ENCODE measurements around the gene SOWAHA.
A peak's percentile ranks its signal among the peaks of the same experiment; 100 is the strongest.
"Not testable (repeated sequence)": the region's sequence is repeated elsewhere in the genome, so short reads cannot be mapped to it uniquely, and the experiment has no call there.

The SOWAHA gene

DNA sequence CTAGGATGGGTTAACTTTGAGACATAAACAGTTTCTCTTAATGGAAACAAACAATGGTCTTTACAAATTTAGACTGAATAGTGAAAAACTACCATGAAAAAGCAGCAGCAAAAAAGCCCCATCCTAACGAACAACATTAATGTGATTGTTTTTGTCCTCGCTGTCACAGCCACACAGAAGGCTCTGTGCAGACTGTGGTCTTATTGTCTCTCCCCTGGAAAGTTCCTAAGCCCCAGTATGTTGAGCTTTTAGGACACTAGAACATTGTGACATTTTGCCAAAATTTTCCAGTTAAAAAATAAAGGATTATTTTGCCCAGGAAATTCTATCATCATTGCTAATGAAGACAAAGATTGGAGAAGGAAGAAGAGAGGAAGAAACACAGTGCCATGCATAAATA is 12.6 kb upstream of the SOWAHA start:
- Histone ChIP-seq H3K27me3 (ENCODE audit: control insufficient read depth, insufficient read depth, low read length) (no peaks in the 10 kb centered on the region), H3K4me3 (ENCODE audit: low read length) (no peak overlapping the region), H3K9ac (ENCODE audit: low read length) (no peak overlapping the region), H3K4me1 (ENCODE audit: control insufficient read depth, insufficient read depth, low read length) (no peaks in the 10 kb centered on the region), H3K9me3 (ENCODE audit: control insufficient read depth, low read length) (no peaks in the 10 kb centered on the region), H3K36me3 (ENCODE audit: control insufficient read depth, insufficient read depth, low read length) (no peaks in the 10 kb centered on the region)

DNA sequence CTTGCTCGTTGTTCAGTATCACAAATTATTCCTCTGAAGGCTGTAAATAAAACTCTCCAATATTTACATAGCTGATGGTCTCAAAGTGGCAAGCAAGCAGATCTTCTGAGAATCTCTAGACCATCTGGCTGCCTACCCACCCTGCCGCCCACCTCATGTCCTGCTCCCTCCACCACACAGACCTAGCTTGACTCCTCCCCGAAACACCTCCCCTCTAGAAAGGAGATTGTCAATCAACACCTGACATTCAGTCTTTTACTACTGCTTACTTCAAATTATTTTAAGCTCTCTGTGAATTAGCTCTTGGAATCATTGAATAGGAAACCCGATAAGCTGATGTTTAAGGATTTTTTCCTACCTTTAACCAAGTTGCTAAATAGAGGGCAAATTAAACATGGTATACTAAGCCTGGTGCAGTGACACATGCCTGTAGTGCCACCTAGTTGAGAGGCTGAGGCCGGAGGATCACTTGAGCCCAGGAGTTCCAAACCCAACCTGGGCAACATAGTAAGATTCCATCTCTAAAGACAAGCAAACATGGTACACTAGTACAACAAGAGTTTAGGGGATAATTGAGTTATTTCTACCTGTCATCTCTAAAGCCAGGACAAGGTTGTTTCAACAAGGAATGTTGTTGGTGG is 10.9 kb upstream of the SOWAHA start:
- Histone ChIP-seq H3K9me3 (ENCODE audit: control insufficient read depth, low read length) (no peaks in the 10 kb centered on the region), H3K4me1 (ENCODE audit: control insufficient read depth, insufficient read depth, low read length) (peaks cover 4% of the 10 kb centered on the region), H3K4me3 (ENCODE audit: low read length) (no peak overlapping the region), H3K36me3 (ENCODE audit: control insufficient read depth, insufficient read depth, low read length) (no peaks in the 10 kb centered on the region), H3K9ac (ENCODE audit: low read length) (no peak overlapping the region), H3K27me3 (ENCODE audit: control insufficient read depth, insufficient read depth, low read length) (no peaks in the 10 kb centered on the region)

GRCh38 chr5:132802685-132803066 is 10.4 kb upstream of the SOWAHA start:
- not testable (repeated sequence) for H3K4me1 ChIP-seq (ENCODE audit: control insufficient read depth, insufficient read depth, low read length); H3K27me3 ChIP-seq (ENCODE audit: control insufficient read depth, insufficient read depth, low read length); H3K9ac ChIP-seq (ENCODE audit: low read length); H3K9me3 ChIP-seq (ENCODE audit: control insufficient read depth, low read length); H3K4me3 ChIP-seq (ENCODE audit: low read length); H3K36me3 ChIP-seq (ENCODE audit: control insufficient read depth, insufficient read depth, low read length)

GRCh38 chr5:132804219-132804618 is 8.9 kb upstream of the SOWAHA start:
- not testable (repeated sequence) for H3K36me3 ChIP-seq (ENCODE audit: control insufficient read depth, insufficient read depth, low read length); H3K4me3 ChIP-seq (ENCODE audit: low read length); H3K9ac ChIP-seq (ENCODE audit: low read length); H3K27me3 ChIP-seq (ENCODE audit: control insufficient read depth, insufficient read depth, low read length); H3K9me3 ChIP-seq (ENCODE audit: control insufficient read depth, low read length)
- peaks cover 19% of the 10 kb centered on the region for H3K4me1 ChIP-seq (ENCODE audit: control insufficient read depth, insufficient read depth, low read length)

GRCh38 chr5:132805872-132806271 is 7.2 kb upstream of the SOWAHA start:
- H3K36me3 ChIP-seq (ENCODE audit: control insufficient read depth, insufficient read depth, low read length); H3K27me3 ChIP-seq (ENCODE audit: control insufficient read depth, insufficient read depth, low read length); H3K9ac ChIP-seq (ENCODE audit: low read length); H3K4me3 ChIP-seq (ENCODE audit: low read length); H3K9me3 ChIP-seq (ENCODE audit: control insufficient read depth, low read length): not testable (repeated sequence)
- H3K4me1 ChIP-seq (ENCODE audit: control insufficient read depth, insufficient read depth, low read length): peaks cover 19% of the 10 kb centered on the region

GRCh38 chr5:132806804-132807162 is 6.3 kb upstream of the SOWAHA start:
- Histone ChIP-seq H3K4me1 (ENCODE audit: control insufficient read depth, insufficient read depth, low read length) (peaks cover 19% of the 10 kb centered on the region), H3K9ac (ENCODE audit: low read length) (peak overlapping the region; percentile 8), H3K4me3 (ENCODE audit: low read length) (peak overlapping the region; percentile 1)
- not testable (repeated sequence) for H3K27me3 ChIP-seq (ENCODE audit: control insufficient read depth, insufficient read depth, low read length); H3K9me3 ChIP-seq (ENCODE audit: control insufficient read depth, low read length); H3K36me3 ChIP-seq (ENCODE audit: control insufficient read depth, insufficient read depth, low read length)

DNA sequence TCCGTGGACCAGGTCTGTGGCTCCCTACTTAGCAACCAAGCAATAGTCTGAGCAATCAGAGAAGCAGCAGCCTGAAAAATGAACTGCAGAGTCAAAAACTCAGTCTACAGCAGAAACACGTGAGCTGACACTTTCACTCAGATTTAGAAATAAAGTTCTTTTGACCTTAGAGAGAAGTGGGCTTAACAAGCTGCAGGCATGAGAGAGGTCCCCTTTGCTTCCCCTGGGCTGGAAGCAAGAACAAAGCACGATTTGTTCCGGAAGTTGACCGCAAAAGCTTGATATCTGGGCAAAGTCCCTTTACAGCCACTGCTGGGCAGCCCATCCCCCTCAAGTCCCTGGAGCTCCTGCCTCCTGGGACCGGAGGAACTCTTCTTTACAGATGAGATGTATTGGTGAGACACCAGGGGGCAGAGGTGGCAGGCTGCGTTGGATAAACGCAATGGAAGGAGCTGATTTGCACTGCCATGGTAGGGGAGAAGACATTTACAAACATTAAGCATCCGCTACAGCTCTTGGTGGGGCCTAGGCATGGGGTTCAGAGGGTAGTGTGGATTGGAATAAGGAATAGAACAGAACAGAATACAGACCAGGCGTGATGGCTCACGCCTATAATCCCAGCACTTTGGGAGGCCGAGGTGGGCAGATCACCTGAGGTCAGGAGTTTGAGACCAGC is 5.8 kb upstream of the SOWAHA start:
- peak overlapping the region; percentile 1 for H3K4me3 ChIP-seq (ENCODE audit: low read length)
- H3K27me3 ChIP-seq (ENCODE audit: control insufficient read depth, insufficient read depth, low read length): no peaks in the 10 kb centered on the region

GRCh38 chr5:132808448-132808847 is 4.7 kb upstream of the SOWAHA start:
- no peaks in the 10 kb centered on the region for H3K36me3 ChIP-seq (ENCODE audit: control insufficient read depth, insufficient read depth, low read length)
- H3K9me3 ChIP-seq (ENCODE audit: control insufficient read depth, low read length): no peaks in the 10 kb centered on the region
- no peaks in the 10 kb centered on the region for H3K27me3 ChIP-seq (ENCODE audit: control insufficient read depth, insufficient read depth, low read length)

More for the DNA sequence above, 5.8 kb upstream of the SOWAHA start:
- H3K9ac ChIP-seq (ENCODE audit: low read length): peak overlapping the region; percentile 8
- H3K36me3 ChIP-seq (ENCODE audit: control insufficient read depth, insufficient read depth, low read length): no peaks in the 10 kb centered on the region
- no peaks in the 10 kb centered on the region for H3K9me3 ChIP-seq (ENCODE audit: control insufficient read depth, low read length)
- H3K4me1 ChIP-seq (ENCODE audit: control insufficient read depth, insufficient read depth, low read length): peaks cover 19% of the 10 kb centered on the region

DNA sequence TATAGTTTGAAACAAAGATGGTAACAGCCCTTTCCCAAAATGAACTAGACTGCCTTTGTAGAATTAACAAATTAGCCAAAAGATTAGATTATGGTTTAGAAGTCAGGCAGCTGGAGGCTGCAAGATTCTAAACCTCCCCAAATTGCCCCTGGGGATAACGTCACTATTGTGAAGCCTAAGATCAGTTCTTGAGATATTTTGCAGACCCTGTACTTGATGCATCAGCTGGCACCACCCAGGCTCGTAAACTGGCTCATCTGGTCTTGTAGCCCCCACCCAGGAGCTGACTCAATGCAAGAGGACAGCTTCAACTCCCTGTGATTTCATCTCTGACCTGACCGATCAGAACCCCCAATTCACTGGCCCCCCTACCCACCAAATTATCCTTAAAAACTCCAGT is 4.2 kb upstream of the SOWAHA start:
- no peak overlapping the region for H3K4me3 ChIP-seq (ENCODE audit: low read length)
- H3K9me3 ChIP-seq (ENCODE audit: control insufficient read depth, low read length): no peaks in the 10 kb centered on the region
- peaks cover 3% of the 10 kb centered on the region for H3K27me3 ChIP-seq (ENCODE audit: control insufficient read depth, insufficient read depth, low read length)
- H3K36me3 ChIP-seq (ENCODE audit: control insufficient read depth, insufficient read depth, low read length): no peaks in the 10 kb centered on the region
- H3K4me1 ChIP-seq (ENCODE audit: control insufficient read depth, insufficient read depth, low read length): peaks cover 19% of the 10 kb centered on the region
- H3K9ac ChIP-seq (ENCODE audit: low read length): no peak overlapping the region

More at GRCh38 chr5:132808448-132808847, 4.7 kb upstream of the SOWAHA start:
- H3K9ac ChIP-seq (ENCODE audit: low read length): no peak overlapping the region
- H3K4me3 ChIP-seq (ENCODE audit: low read length): no peak overlapping the region
- H3K4me1 ChIP-seq (ENCODE audit: control insufficient read depth, insufficient read depth, low read length): peaks cover 19% of the 10 kb centered on the region

- Histone ChIP-seq H3K9ac (ENCODE audit: low read length) (no peak overlapping the region), H3K36me3 (ENCODE audit: control insufficient read depth, insufficient read depth, low read length) (no peaks in the 10 kb centered on the region), H3K27me3 (ENCODE audit: control insufficient read depth, insufficient read depth, low read length) (peaks cover 6% of the 10 kb centered on the region), H3K9me3 (ENCODE audit: control insufficient read depth, low read length) (no peaks in the 10 kb centered on the region), H3K4me3 (ENCODE audit: low read length) (no peak overlapping the region), H3K4me1 (ENCODE audit: control insufficient read depth, insufficient read depth, low read length) (peaks cover 19% of the 10 kb centered on the region)
These were observed 2.5 kb upstream of the SOWAHA start for GRCh38 chr5:132810605-132811004.

DNA sequence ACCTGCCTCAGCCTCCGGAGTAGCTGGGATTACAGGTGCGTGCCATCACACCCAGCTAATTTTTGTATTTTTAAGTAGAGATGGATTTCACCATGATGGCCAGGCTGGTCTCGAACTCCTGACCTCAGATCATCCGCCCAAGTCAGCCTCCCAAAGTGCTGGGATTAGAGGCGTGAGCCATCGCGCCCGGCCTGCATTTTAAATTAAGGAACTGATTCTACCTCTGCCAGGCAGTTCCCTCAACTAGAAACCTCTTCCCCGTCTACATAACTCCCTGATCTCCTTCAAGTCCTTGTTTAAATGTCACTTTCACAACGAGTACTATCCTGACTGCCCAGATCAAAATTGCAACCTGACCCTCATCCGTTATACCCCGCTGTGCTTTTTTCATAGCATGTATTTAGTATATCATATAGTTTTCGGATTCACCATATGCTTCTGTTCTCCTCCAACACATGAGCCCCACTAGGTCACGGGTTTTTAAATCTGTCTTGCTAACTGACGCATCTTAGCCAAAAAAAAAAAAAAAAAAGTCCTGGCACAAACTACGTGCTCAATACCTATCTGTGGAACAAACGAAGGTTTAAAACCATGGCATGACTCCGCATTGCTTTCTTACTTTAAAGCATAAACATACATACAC is 858 bp upstream of the SOWAHA start:
- Histone ChIP-seq H3K4me1 (ENCODE audit: control insufficient read depth, insufficient read depth, low read length) (peaks cover 13% of the 10 kb centered on the region), H3K9ac (ENCODE audit: low read length) (no peak overlapping the region), H3K4me3 (ENCODE audit: low read length) (no peak overlapping the region), H3K9me3 (ENCODE audit: control insufficient read depth, low read length) (no peaks in the 10 kb centered on the region), H3K27me3 (ENCODE audit: control insufficient read depth, insufficient read depth, low read length) (peaks cover 6% of the 10 kb centered on the region), H3K36me3 (ENCODE audit: control insufficient read depth, insufficient read depth, low read length) (no peaks in the 10 kb centered on the region)

- no peaks in the 10 kb centered on the region for H3K36me3 ChIP-seq (ENCODE audit: control insufficient read depth, insufficient read depth, low read length)
- peaks cover 6% of the 10 kb centered on the region for H3K27me3 ChIP-seq (ENCODE audit: control insufficient read depth, insufficient read depth, low read length)
- peaks cover 1% of the 10 kb centered on the region for H3K4me1 ChIP-seq (ENCODE audit: control insufficient read depth, insufficient read depth, low read length)
- no peaks in the 10 kb centered on the region for H3K9me3 ChIP-seq (ENCODE audit: control insufficient read depth, low read length)
- peak overlapping the region; percentile 65 for H3K9ac ChIP-seq (ENCODE audit: low read length)
- peak overlapping the region; percentile 46 for H3K4me3 ChIP-seq (ENCODE audit: low read length)
These were observed 749 bp downstream of the SOWAHA start for GRCh38 chr5:132813599-132814502.

All from mucosa of stomach (tissue), 1 donor.